ENCODE measurements around the gene YPEL3. TPM values are rescaled to one million over a fixed set of nuclear protein-coding genes. Genes with fewer than 3 reads are reported as not detected.

YPEL3 gene
- polyA plus RNA-seq, 1 donor from 2014 or later = 76.9 TPM

- H3K79me2 ChIP-seq (replicated peaks; ENCODE audit: insufficient read depth, low read length) = peaks cover 29% of the 10 kb centered on the region
- H3F3A ChIP-seq (ENCODE audit: insufficient read depth, low read length, poor library complexity, severe bottlenecking) = peaks cover 3% of the 10 kb centered on the region
- H3K36me3 ChIP-seq (ENCODE audit: insufficient read depth, low read length) = no peaks in the 10 kb centered on the region
- H3K9me3 ChIP-seq (ENCODE audit: low read length) = no peaks in the 10 kb centered on the region
- H3K27me3 ChIP-seq (ENCODE audit: insufficient read depth, low read depth, low read length) = no peaks in the 10 kb centered on the region
- H2AFZ ChIP-seq (ENCODE audit: low read depth, low read length) = no peak overlapping the region
- no peak for TF ChIP-seq REST (IDR thresholded peaks at IDR 0.05; ENCODE audit: borderline replicate concordance)
- no peak for TF ChIP-seq EP300 (conservative IDR thresholded peaks at IDR 0.05; ENCODE audit: poor library complexity, severe bottlenecking)
- no peak for TF ChIP-seq EZH2 (IDR thresholded peaks at IDR 0.05; ENCODE audit: borderline replicate concordance, insufficient read depth, low read length, poor library complexity, severe bottlenecking)
- TF ChIP-seq CTCF (IDR thresholded peaks at IDR 0.05; ENCODE audit: poor library complexity, severe bottlenecking) = no peak
- no peak for TF ChIP-seq RAD21 (conservative IDR thresholded peaks at IDR 0.05)
- no peak for TF ChIP-seq POLR2AphosphoS5 (IDR thresholded peaks at IDR 0.05)
- TF ChIP-seq SMC3 (conservative IDR thresholded peaks at IDR 0.05; ENCODE audit: poor library complexity) = no peak
- H3K9me2 ChIP-seq (ENCODE audit: insufficient read depth, low read length) = no peaks in the 10 kb centered on the region
- peak overlapping the region; percentile 64 for H3K4me3 ChIP-seq (ENCODE audit: low read length)
- H3K9ac ChIP-seq (ENCODE audit: low read length) = peak overlapping the region; percentile 96
- H3K4me2 ChIP-seq (ENCODE audit: low read length) = no peak overlapping the region
- H4K20me1 ChIP-seq (ENCODE audit: insufficient read depth) = no peaks in the 10 kb centered on the region
- no peak overlapping the region for H3K27ac ChIP-seq (ENCODE audit: low read length)
Measured at GRCh38 chr16:30094541-30095165, 1.4 kb downstream of the YPEL3 start.

GRCh38 chr16:30092373-30093010 lies 3.5 kb downstream of the YPEL3 start:
- peak overlapping the region; percentile 31 for H3K27ac ChIP-seq (ENCODE audit: low read length)
- no peaks in the 10 kb centered on the region for H4K20me1 ChIP-seq (ENCODE audit: insufficient read depth)
- H3F3A ChIP-seq (ENCODE audit: insufficient read depth, low read length, poor library complexity, severe bottlenecking) = no peaks in the 10 kb centered on the region
- no peaks in the 10 kb centered on the region for H3K27me3 ChIP-seq (ENCODE audit: insufficient read depth, low read depth, low read length)
- no peaks in the 10 kb centered on the region for H3K9me3 ChIP-seq (ENCODE audit: low read length)
- H3K36me3 ChIP-seq (ENCODE audit: insufficient read depth, low read length) = no peaks in the 10 kb centered on the region
- TF ChIP-seq EP300 (conservative IDR thresholded peaks at IDR 0.05; ENCODE audit: poor library complexity, severe bottlenecking) (no peak), CTCF (IDR thresholded peaks at IDR 0.05; ENCODE audit: poor library complexity, severe bottlenecking) (no peak), SMC3 (conservative IDR thresholded peaks at IDR 0.05; ENCODE audit: poor library complexity) (no peak), MXI1 (conservative IDR thresholded peaks at IDR 0.05; ENCODE audit: poor library complexity, severe bottlenecking) (no peak), EZH2 (IDR thresholded peaks at IDR 0.05; ENCODE audit: borderline replicate concordance, insufficient read depth, low read length, poor library complexity, severe bottlenecking) (no peak), RAD21 (conservative IDR thresholded peaks at IDR 0.05) (no peak), TAF1 (IDR thresholded peaks at IDR 0.05; ENCODE audit: low read depth) (no peak), POLR2AphosphoS5 (IDR thresholded peaks at IDR 0.05) (no peak), REST (IDR thresholded peaks at IDR 0.05; ENCODE audit: borderline replicate concordance) (no peak)
- H3K79me2 ChIP-seq (replicated peaks; ENCODE audit: insufficient read depth, low read length) = peaks cover 8% of the 10 kb centered on the region
- H3K9me2 ChIP-seq (ENCODE audit: insufficient read depth, low read length) = no peaks in the 10 kb centered on the region
- H2AFZ ChIP-seq (ENCODE audit: low read depth, low read length) = peak overlapping the region; percentile 12
- H3K4me2 ChIP-seq (ENCODE audit: low read length) = no peak overlapping the region
- peak overlapping the region; percentile 48 for H3K9ac ChIP-seq (ENCODE audit: low read length)
- peak overlapping the region; percentile 62 for H3K4me3 ChIP-seq (ENCODE audit: low read length)

Measured in neural cell (in vitro differentiated cells).